HG03571 (cell line): Measurements from ENCODE around the gene POLQ.
"Not testable (repeated sequence)": the region's sequence is repeated elsewhere in the genome, so short reads cannot be mapped to it uniquely, and the experiment has no call there.

ENCODE experiments used
- ATAC-seq: cut with Tn5 transposase; IDR thresholded peaks from one replicate; pipeline ENCODE4 v1.9.1; 2021; ENCODE audit not compliant: unreplicated experiment

The POLQ gene

DNA sequence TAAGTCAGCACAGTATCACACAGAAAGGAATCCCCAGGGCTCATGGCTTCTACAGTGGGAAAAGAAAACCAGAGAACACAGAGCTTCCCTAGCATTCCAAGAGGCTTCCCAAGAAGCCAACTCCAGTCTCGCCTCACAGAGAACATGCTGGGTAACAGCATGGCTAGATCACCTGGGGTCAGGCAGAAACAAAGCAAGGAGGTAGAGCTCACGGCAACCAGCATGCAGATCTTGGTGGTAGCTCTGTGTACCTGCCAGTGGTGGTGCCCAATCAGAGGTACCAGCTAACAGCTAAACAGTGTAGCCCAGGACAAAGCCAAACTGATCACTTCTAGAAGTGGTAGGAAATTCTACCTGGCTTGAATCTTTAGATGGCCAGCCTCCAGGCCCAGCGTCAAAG is 31.3 kb downstream of the POLQ start:
- ATAC-seq = no peak

- no peak for ATAC-seq
Measured at GRCh38 chr3:121508389-121508788, 37.4 kb downstream of the POLQ start.

GRCh38 chr3:121505256-121505655 is 40.5 kb downstream of the POLQ start:
- no peak for ATAC-seq

GRCh38 chr3:121504618-121505017 is 41.2 kb downstream of the POLQ start:
- ATAC-seq = no peak

GRCh38 chr3:121496786-121497185 is 49.0 kb downstream of the POLQ start:
- no peak for ATAC-seq

DNA sequence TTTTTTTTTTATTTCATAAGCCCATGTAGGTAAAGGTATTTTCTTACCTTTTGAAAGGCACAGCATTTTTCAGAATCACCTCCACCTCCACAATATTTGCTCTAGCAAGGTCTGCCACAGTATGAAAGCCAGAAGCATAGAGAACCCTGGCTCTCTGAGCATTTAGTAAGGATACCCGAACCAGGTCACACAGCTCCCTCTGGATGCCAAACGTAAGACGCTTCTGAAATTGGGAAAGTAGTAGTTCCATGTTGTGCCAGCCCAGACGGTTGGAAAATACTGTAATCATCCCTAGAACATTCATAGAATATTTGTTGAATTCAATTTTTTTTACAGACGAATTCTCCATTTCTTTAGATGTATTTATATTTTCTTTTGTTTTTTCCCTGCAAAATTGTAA is 52.4 kb downstream of the POLQ start:
- ATAC-seq = no peak

GRCh38 chr3:121491683-121492320 is 54.0 kb downstream of the POLQ start:
- ATAC-seq = no peak

- no peak for ATAC-seq
Measured at GRCh38 chr3:121490161-121490560, 55.6 kb downstream of the POLQ start.

GRCh38 chr3:121488628-121489027 is 57.2 kb downstream of the POLQ start:
- ATAC-seq = no peak

GRCh38 chr3:121483290-121483689 is 62.5 kb downstream of the POLQ start:
- no peak for ATAC-seq

DNA sequence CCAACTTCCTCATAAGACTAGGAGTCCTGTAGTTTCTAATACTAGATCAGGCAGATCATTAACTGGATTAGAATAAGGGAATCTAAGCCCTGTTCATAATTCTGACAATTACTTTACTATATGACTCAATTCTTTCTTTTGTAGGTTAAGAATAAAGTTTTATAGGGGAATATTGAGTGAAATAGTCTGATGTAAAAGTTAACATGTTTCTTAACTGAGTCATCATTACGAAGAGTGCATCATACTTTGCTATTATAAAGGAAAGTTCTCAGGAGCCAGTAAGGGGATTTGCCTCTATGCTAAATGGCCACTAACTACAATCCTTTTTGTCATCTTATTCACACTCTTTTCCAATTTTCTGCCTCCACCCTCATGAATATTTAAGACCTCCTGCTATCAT is 63.1 kb downstream of the POLQ start:
- ATAC-seq = no peak

GRCh38 chr3:121481106-121481880 is 64.5 kb downstream of the POLQ start:
- ATAC-seq = no peak

- ATAC-seq = no peak
Measured at GRCh38 chr3:121477589-121477988, 68.2 kb downstream of the POLQ start.

- no peak for ATAC-seq
Measured at GRCh38 chr3:121473001-121473400, 72.8 kb downstream of the POLQ start.

GRCh38 chr3:121467085-121467484 is 78.7 kb downstream of the POLQ start:
- ATAC-seq = no peak

DNA sequence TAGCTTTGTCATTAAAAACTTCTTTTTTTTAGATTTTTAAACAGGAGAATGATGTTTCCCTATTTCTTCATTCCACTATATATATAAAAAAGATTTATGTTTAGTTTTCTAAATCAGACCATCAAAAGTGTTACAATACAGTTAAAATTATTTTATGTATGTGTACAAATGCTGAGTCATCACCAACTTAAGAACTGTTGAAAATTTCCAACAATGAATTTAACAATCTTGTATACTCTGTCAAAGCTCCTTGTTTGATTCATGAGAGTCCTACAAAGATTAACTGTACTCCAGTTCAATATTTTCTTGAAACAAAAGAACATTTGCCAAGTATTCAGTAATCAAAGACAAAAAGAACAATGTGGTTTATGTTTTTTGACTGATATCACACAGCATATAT is 82.0 kb downstream of the POLQ start:
- ATAC-seq = no peak

DNA sequence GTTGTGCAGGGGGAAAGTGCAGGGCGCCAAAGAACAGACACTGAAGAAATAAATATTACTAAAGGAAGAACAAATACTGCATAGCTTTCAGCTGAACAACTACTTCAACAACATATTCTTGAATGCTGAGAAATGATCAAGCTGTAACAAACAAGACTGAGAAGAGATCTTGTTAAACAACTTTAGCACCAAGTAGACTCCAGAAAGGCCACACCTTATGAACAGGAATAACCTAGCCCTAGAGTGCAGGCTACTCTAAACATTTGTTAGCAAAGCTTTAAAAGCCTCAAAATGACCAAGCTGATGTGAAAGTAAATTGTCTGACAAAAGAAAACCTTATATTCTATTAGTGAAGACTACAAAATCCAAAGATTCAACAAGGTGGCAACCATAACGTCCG is 83.2 kb downstream of the POLQ start:
- no peak for ATAC-seq

DNA sequence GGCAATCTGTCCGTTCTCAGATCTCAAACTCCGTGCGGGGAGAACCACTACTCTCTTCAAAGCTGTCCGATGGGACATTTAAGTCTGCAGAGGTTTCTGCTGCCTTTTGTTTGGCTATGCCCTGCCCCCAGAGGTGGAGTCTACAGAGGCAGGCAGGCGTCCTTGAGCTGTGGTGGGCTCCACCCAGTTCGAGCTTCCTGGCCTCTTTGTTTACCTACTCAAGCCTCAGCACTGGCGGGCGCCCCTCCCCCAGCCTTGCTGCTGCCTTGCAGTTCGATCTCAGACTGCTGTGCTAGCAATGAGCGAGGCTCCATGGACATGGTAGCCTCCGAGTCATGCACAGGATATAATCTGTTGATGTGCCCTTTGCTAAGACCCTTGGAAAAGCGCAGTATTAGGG is 94.0 kb downstream of the POLQ start:
- ATAC-seq = not testable (repeated sequence)

- no peak for ATAC-seq
Measured at GRCh38 chr3:121443456-121443855, 102.3 kb downstream of the POLQ start.

DNA sequence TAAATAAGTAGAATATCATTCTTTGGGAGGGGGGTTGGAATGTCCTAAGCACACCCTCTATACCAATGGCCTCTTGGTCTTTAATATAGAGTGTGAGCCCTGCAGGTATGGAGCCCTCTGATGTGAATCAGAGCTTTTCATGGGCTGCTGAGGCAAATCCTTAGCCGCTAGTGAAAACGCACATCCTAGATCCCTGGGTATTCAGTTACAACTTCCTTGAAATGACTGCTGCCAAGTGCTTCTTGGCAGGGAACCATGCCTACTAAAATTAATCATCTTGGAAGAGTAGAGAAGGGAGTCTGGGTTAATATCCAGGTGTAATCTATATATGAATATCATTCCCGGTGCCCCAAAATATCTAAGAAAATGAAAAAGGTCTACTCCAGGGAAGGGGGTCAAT is 109.1 kb downstream of the POLQ start:
- ATAC-seq = no peak

DNA sequence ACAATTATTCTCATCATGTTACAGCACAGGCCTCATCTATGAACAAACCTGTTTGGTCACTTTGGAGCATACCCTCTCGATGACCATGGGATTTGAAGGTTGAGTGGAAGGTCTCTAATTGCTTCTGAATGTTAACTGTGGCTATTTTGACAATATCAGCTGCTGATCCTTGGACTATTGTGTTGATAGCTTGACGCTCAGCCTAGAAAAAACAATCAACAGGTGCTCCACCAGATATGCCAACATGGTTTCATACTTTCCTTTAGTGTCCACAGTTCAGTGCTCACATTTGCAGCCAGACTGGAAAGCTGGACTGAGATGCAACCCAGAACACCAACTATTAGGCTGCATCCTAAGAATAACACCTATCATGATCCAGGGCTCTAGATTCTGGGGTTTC is 109.7 kb downstream of the POLQ start:
- ATAC-seq = no peak

DNA sequence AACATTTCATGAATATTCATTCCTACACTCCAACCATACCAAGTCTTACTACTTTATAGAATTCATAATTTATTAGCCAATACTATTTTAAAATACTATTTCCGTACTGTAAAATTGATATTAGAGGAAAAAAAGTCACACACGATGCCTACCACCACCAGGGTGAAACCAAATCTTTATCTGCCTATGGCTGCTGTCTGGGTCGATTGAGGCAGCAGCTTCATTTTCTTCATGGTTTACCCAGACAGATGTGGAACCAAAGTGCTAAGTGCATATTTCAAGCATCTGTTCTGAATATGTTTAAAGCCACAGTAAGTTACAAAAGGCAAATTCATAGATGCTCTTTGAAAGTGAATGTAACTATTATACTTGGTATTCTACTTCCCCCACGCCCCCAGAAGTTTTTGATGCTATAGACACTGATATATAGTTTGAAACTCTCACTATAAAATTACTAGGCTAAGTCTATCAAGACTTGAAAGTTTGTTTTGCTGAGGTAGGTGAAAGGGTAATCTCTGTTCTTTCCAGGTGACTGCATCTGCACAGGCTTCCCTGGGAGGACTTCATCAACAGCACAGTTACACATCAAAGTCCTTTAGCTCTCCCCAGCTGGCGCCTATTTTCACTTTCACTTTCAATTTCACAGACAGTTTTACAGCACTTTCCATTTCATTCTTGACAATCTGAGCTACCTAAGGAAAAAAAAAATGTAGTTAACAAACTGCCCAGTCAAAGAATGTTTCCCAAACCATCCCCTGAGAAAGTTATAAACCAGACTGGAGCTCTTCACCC is 113.9 kb downstream of the POLQ start:
- ATAC-seq = peak; percentile 84
